Endodermal cell (in vitro differentiated cells): ENCODE results near the gene DDX39A. TPM values are rescaled to one million over a fixed set of nuclear protein-coding genes. Genes with fewer than 3 reads are reported as not detected.
A peak's percentile ranks its signal among the peaks of the same experiment; 100 is the strongest.

ENCODE experiments used
- DNase-seq: peaks from one replicate; pipeline ENCODE4 v3.0.0-alpha.2; 2017
- H3K27ac ChIP-seq: 2 replicates; pipeline ENCODE4 v1.5.1; 2013; ENCODE audit warnings: mild to moderate bottlenecking, low read depth, low read length, moderate library complexity
- H3K27me3 ChIP-seq: 2 replicates; pipeline ENCODE4 v1.6.1; 2013; ENCODE audit warnings: mild to moderate bottlenecking, low read length, moderate library complexity; ENCODE audit not compliant: insufficient read depth, control insufficient read depth, poor library complexity, severe bottlenecking
- H3K36me3 ChIP-seq: 2 replicates; pipeline ENCODE4 v1.7.0; 2013; ENCODE audit warnings: mild to moderate bottlenecking, low read length, moderate library complexity; ENCODE audit not compliant: control insufficient read depth, insufficient read depth
- H3K4me1 ChIP-seq: one replicate; pipeline ENCODE4 v1.7.0; 2013; ENCODE audit warnings: low read length; ENCODE audit not compliant: control insufficient read depth, insufficient read depth
- H3K4me3 ChIP-seq: 2 replicates; pipeline ENCODE4 v1.5.1; 2013; ENCODE audit warnings: mild to moderate bottlenecking, low read length, moderate library complexity
- H3K9ac ChIP-seq: 2 replicates; pipeline ENCODE4 v1.6.1; 2013; ENCODE audit warnings: mild to moderate bottlenecking, low read length, moderate library complexity; ENCODE audit not compliant: poor library complexity, severe bottlenecking; ENCODE audit errors: extremely low read depth
- H3K9me3 ChIP-seq: 2 replicates; pipeline ENCODE4 v1.6.1; 2013; ENCODE audit warnings: mild to moderate bottlenecking, low read length, moderate library complexity; ENCODE audit not compliant: control insufficient read depth
- H3K27ac Mint-ChIP-seq: 2 replicates; pipeline ENCODE4 v1.8.0; 2020; ENCODE audit warnings: mixed read lengths
- H3K27me3 Mint-ChIP-seq: 2 replicates; pipeline ENCODE4 v1.8.0; 2021; ENCODE audit warnings: mild to moderate bottlenecking, mixed read lengths; ENCODE audit not compliant: insufficient read depth
- H3K36me3 Mint-ChIP-seq: 2 replicates; pipeline ENCODE4 v1.8.0; 2020; ENCODE audit warnings: low read depth, mixed read lengths
- H3K4me1 Mint-ChIP-seq: 2 replicates; pipeline ENCODE4 v1.8.0; 2020; ENCODE audit warnings: mixed read lengths
- H3K4me3 Mint-ChIP-seq: 2 replicates; pipeline ENCODE4 v1.8.0; 2020; ENCODE audit warnings: mild to moderate bottlenecking, moderate library complexity, mixed read lengths
- H3K9me3 Mint-ChIP-seq: 2 replicates; pipeline ENCODE4 v1.8.0; 2020; ENCODE audit warnings: mild to moderate bottlenecking, mixed read lengths
- CTCF ChIP-seq: fragments of 200-600 bp; sonication (generic); conservative IDR thresholded peaks from 2 replicates; pipeline ENCODE4 v1.5.0; 2021; ENCODE audit warnings: antibody characterized with exemption, mild to moderate bottlenecking
- WGBS, 2 experiments: methylation state at CpG; one replicate each; pipeline versions ENCODE4 v1.1.5 to v1.1.7; 2013; ENCODE audit warnings: missing lambda C conversion rate in 2 of 2, mixed read lengths in 1 of 2; ENCODE audit not compliant: insufficient coverage in 1 of 2, insufficient read length in 1 of 2; 5-methylcytosine and 5-hydroxymethylcytosine counted together
- total RNA-seq, 2 donors: library from RNA; stranded (reverse); fragmentation: NEBNext Ultra II Directional in 1 of 2; extraction: Animal tissue kit (Norgen Biotek cat#: 25700) in 1 of 2; gene quantifications; 2 replicates in 1 of 2; 3 replicates in 1 of 2; pipeline ENCODE4 v1.2.1, GENCODE V29; 2021

DDX39A gene
- total RNA-seq, 2 donors from 2014 or later: 82.5 to 86.1 TPM

- peaks cover 31% of the 10 kb centered on the region for H3K36me3 ChIP-seq
- Mint-ChIP-seq H3K27ac (peak overlapping the region; percentile 22), H3K4me3 (peak overlapping the region; percentile 89), H3K36me3 (peaks cover 24% of the 10 kb centered on the region), H3K4me1 (peaks cover 9% of the 10 kb centered on the region), H3K27me3 (no peaks in the 10 kb centered on the region), H3K9me3 (peaks cover 7% of the 10 kb centered on the region)
- H3K4me1 ChIP-seq: no peaks in the 10 kb centered on the region
- no peak overlapping the region for H3K9ac ChIP-seq
- TF ChIP-seq CTCF: no peak
- H3K27me3 ChIP-seq: no peaks in the 10 kb centered on the region
- H3K9me3 ChIP-seq: no peaks in the 10 kb centered on the region
- H3K4me3 ChIP-seq: peak overlapping the region; percentile 94
- DNase-seq: no peak
- WGBS, 2 experiments: 94 to 97% methylated on average over 6 of the region's 6 CpGs
- H3K27ac ChIP-seq: no peak overlapping the region
Measured at GRCh38 chr19:14416817-14417231, 2.3 kb downstream of the DDX39A start.

- TF ChIP-seq CTCF: no peak
- H3K4me1 ChIP-seq: no peaks in the 10 kb centered on the region
- Mint-ChIP-seq H3K9me3 (peaks cover 4% of the 10 kb centered on the region), H3K4me1 (peaks cover 9% of the 10 kb centered on the region), H3K27ac (peak overlapping the region; percentile 44), H3K36me3 (peaks cover 37% of the 10 kb centered on the region), H3K4me3 (no peak overlapping the region), H3K27me3 (no peaks in the 10 kb centered on the region)
- no peak overlapping the region for H3K4me3 ChIP-seq
- peaks cover 43% of the 10 kb centered on the region for H3K36me3 ChIP-seq
- no peaks in the 10 kb centered on the region for H3K27me3 ChIP-seq
- H3K9me3 ChIP-seq: no peaks in the 10 kb centered on the region
- DNase-seq: no peak
- H3K27ac ChIP-seq: no peak overlapping the region
- WGBS, 2 experiments: 95% methylated on average over 4 to 8 of the region's 8 CpGs
- no peak overlapping the region for H3K9ac ChIP-seq
Measured at GRCh38 chr19:14414926-14415690, 4.0 kb downstream of the DDX39A start.

GRCh38 chr19:14413693-14414181 is 5.4 kb downstream of the DDX39A start:
- Mint-ChIP-seq H3K27me3 (no peaks in the 10 kb centered on the region), H3K4me3 (no peak overlapping the region), H3K9me3 (no peaks in the 10 kb centered on the region), H3K36me3 (peaks cover 49% of the 10 kb centered on the region), H3K4me1 (peaks cover 9% of the 10 kb centered on the region), H3K27ac (peak overlapping the region; percentile 44)
- H3K27ac ChIP-seq: peak overlapping the region; percentile 61
- DNase-seq: no peak
- H3K4me1 ChIP-seq: no peaks in the 10 kb centered on the region
- no peak overlapping the region for H3K4me3 ChIP-seq
- no peak overlapping the region for H3K9ac ChIP-seq
- no peaks in the 10 kb centered on the region for H3K9me3 ChIP-seq
- no peak for TF ChIP-seq CTCF
- H3K27me3 ChIP-seq: no peaks in the 10 kb centered on the region
- WGBS, 2 experiments: 90 to 98% methylated on average over 2 to 3 of the region's 3 CpGs
- H3K36me3 ChIP-seq: peaks cover 57% of the 10 kb centered on the region
